Stomach smooth muscle (tissue), 2 donors: ENCODE measurements around the gene EIF4G3.
"Not testable (repeated sequence)": the region's sequence is repeated elsewhere in the genome, so short reads cannot be mapped to it uniquely, and the experiment has no call there.

Source experiments
- H3K27ac ChIP-seq: one replicate; pipeline ENCODE4 v1.7.0; 2013; ENCODE audit warnings: mild to moderate bottlenecking, low read length, inconsistent platforms
- H3K27me3 ChIP-seq, 2 donors: one replicate each; pipeline ENCODE4 v1.7.0; 2013; ENCODE audit warnings: low read length in 2 of 2; ENCODE audit not compliant: insufficient read depth in 2 of 2, control insufficient read depth in 1 of 2
- H3K36me3 ChIP-seq, 2 donors: one replicate each; pipeline ENCODE4 v1.7.0; 2013; ENCODE audit warnings: low read length in 2 of 2; ENCODE audit not compliant: control insufficient read depth in 2 of 2, insufficient read depth in 2 of 2
- H3K4me1 ChIP-seq: one replicate; pipeline ENCODE4 v1.7.0; 2013; ENCODE audit warnings: low read length; ENCODE audit not compliant: control insufficient read depth, insufficient read depth
- H3K4me3 ChIP-seq, 2 donors: one replicate each; pipeline ENCODE4 v1.7.0; 2013; ENCODE audit warnings: low read length in 2 of 2
- H3K9ac ChIP-seq, 2 donors: one replicate each; pipeline ENCODE4 v1.7.0; 2013; ENCODE audit warnings: low read length in 2 of 2, mild to moderate bottlenecking in 1 of 2
- H3K9me3 ChIP-seq, 2 donors: one replicate each; pipeline ENCODE4 v1.7.0; 2013; ENCODE audit warnings: low read length in 2 of 2; ENCODE audit not compliant: control insufficient read depth in 2 of 2
- donor health status: healthy.
- donor health status: Pancreatic carcinoma.

EIF4G3 gene

GRCh38 chr1:20907526-20907925, 269.2 kb downstream of the EIF4G3 start:
- not testable (repeated sequence) for H3K9ac ChIP-seq, H3K4me3 ChIP-seq, H3K36me3 ChIP-seq, H3K27me3 ChIP-seq, H3K4me1 ChIP-seq, H3K9me3 ChIP-seq, H3K27ac ChIP-seq

- Histone ChIP-seq H3K4me1 (no peaks in the 10 kb centered on the region), H3K9me3 (no peaks in the 10 kb centered on the region), H3K4me3 (no peak overlapping the region), H3K9ac (no peak overlapping the region), H3K36me3 (peaks cover 0 to 5% of the 10 kb centered on the region in 2 donors), H3K27ac (no peak overlapping the region), H3K27me3 (no peaks in the 10 kb centered on the region)
Observed at GRCh38 chr1:20903437-20903836, 273.3 kb downstream of the EIF4G3 start.

- H3K4me1 ChIP-seq = no peaks in the 10 kb centered on the region
- no peak overlapping the region for H3K9ac ChIP-seq
- no peak overlapping the region for H3K27ac ChIP-seq
- H3K9me3 ChIP-seq = no peaks in the 10 kb centered on the region
- H3K4me3 ChIP-seq = no peak overlapping the region
- H3K36me3 ChIP-seq = peaks cover 0 to 8% of the 10 kb centered on the region in 2 donors
- H3K27me3 ChIP-seq = no peaks in the 10 kb centered on the region
Observed at GRCh38 chr1:20900056-20900455, 276.6 kb downstream of the EIF4G3 start.

GRCh38 chr1:20899154-20899972, 277.3 kb downstream of the EIF4G3 start:
- no peak overlapping the region for H3K9ac ChIP-seq
- H3K27me3 ChIP-seq = no peaks in the 10 kb centered on the region
- no peaks in the 10 kb centered on the region for H3K4me1 ChIP-seq

GRCh38 chr1:20896826-20897225, 279.9 kb downstream of the EIF4G3 start:
- Histone ChIP-seq H3K36me3 (peaks cover 13 to 24% of the 10 kb centered on the region in 2 donors), H3K4me3 (no peak overlapping the region), H3K9ac (no peak overlapping the region), H3K27me3 (no peaks in the 10 kb centered on the region), H3K4me1 (no peaks in the 10 kb centered on the region), H3K9me3 (no peaks in the 10 kb centered on the region), H3K27ac (no peak overlapping the region)

More at GRCh38 chr1:20899154-20899972, 277.3 kb downstream of the EIF4G3 start:
- Histone ChIP-seq H3K4me3 (no peak overlapping the region), H3K36me3 (peaks cover 0 to 8% of the 10 kb centered on the region in 2 donors), H3K27ac (no peak overlapping the region), H3K9me3 (no peaks in the 10 kb centered on the region)

- H3K36me3 ChIP-seq = peaks cover 13 to 19% of the 10 kb centered on the region in 2 donors
Observed at GRCh38 chr1:20893931-20894330, 282.8 kb downstream of the EIF4G3 start.

GRCh38 chr1:20891091-20891490, 285.6 kb downstream of the EIF4G3 start:
- H3K27ac ChIP-seq = no peak overlapping the region
- peaks cover 13 to 19% of the 10 kb centered on the region in 2 donors for H3K36me3 ChIP-seq
- no peak overlapping the region for H3K4me3 ChIP-seq
- H3K27me3 ChIP-seq = no peaks in the 10 kb centered on the region
- H3K9me3 ChIP-seq = no peaks in the 10 kb centered on the region
- no peak overlapping the region for H3K9ac ChIP-seq
- no peaks in the 10 kb centered on the region for H3K4me1 ChIP-seq

More at GRCh38 chr1:20893931-20894330, 282.8 kb downstream of the EIF4G3 start:
- Histone ChIP-seq H3K4me3 (no peak overlapping the region), H3K4me1 (no peaks in the 10 kb centered on the region), H3K27ac (no peak overlapping the region), H3K27me3 (no peaks in the 10 kb centered on the region), H3K9me3 (no peaks in the 10 kb centered on the region), H3K9ac (no peak overlapping the region)

GRCh38 chr1:20887246-20887645, 289.5 kb downstream of the EIF4G3 start:
- no peaks in the 10 kb centered on the region for H3K4me1 ChIP-seq
- H3K9ac ChIP-seq = no peak overlapping the region
- no peaks in the 10 kb centered on the region for H3K27me3 ChIP-seq
- peaks cover 2 to 6% of the 10 kb centered on the region in 2 donors for H3K36me3 ChIP-seq
- H3K27ac ChIP-seq = no peak overlapping the region
- no peak overlapping the region for H3K4me3 ChIP-seq
- no peaks in the 10 kb centered on the region for H3K9me3 ChIP-seq

- peaks cover 0 to 3% of the 10 kb centered on the region in 2 donors for H3K36me3 ChIP-seq
- H3K4me1 ChIP-seq = no peaks in the 10 kb centered on the region
- H3K27me3 ChIP-seq = no peaks in the 10 kb centered on the region
- no peaks in the 10 kb centered on the region for H3K9me3 ChIP-seq
- H3K9ac ChIP-seq = no peak overlapping the region
- H3K27ac ChIP-seq = no peak overlapping the region
- H3K4me3 ChIP-seq = no peak overlapping the region
Observed at GRCh38 chr1:20885121-20885520, 291.6 kb downstream of the EIF4G3 start.

GRCh38 chr1:20884513-20884912, 292.2 kb downstream of the EIF4G3 start:
- Histone ChIP-seq H3K27me3 (no peaks in the 10 kb centered on the region), H3K9me3 (no peaks in the 10 kb centered on the region), H3K27ac (no peak overlapping the region), H3K4me3 (no peak overlapping the region), H3K9ac (no peak overlapping the region), H3K4me1 (no peaks in the 10 kb centered on the region), H3K36me3 (peaks cover 0 to 3% of the 10 kb centered on the region in 2 donors)

GRCh38 chr1:20883766-20884165, 292.9 kb downstream of the EIF4G3 start:
- H3K9ac ChIP-seq = no peak overlapping the region

More at GRCh38 chr1:20883766-20884165, 292.9 kb downstream of the EIF4G3 start:
- H3K4me3 ChIP-seq = no peak overlapping the region
- no peaks in the 10 kb centered on the region for H3K27me3 ChIP-seq
- H3K27ac ChIP-seq = no peak overlapping the region
- H3K36me3 ChIP-seq = peaks cover 3% of the 10 kb centered on the region in 2 donors
- no peaks in the 10 kb centered on the region for H3K9me3 ChIP-seq
- no peaks in the 10 kb centered on the region for H3K4me1 ChIP-seq
